Brain microvascular endothelial cell (primary cell): ENCODE results near the gene TNIP2.

Experiments used
- DNase-seq: peaks from one replicate; pipeline ENCODE4 v3.0.0-alpha.2; 2020
- H3K27ac ChIP-seq: fragments of 250-450 bp; sonication (Bioruptor Pico); 2 replicates; pipeline ENCODE4 v1.5.1; 2020; ENCODE audit warnings: mild to moderate bottlenecking, moderate library complexity
- H3K27me3 ChIP-seq: fragments of 250-450 bp; sonication (Bioruptor Pico); replicated peaks from 2 replicates; pipeline ENCODE4 v1.5.1; 2020; ENCODE audit warnings: mild to moderate bottlenecking
- H3K36me3 ChIP-seq: fragments of 250-450 bp; sonication (Bioruptor Pico); replicated peaks from 2 replicates; pipeline ENCODE4 v1.5.1; 2020; ENCODE audit warnings: mild to moderate bottlenecking
- H3K4me3 ChIP-seq: 2 replicates; pipeline ENCODE4 v1.5.1; 2011; ENCODE audit warnings: low read depth, mild to moderate bottlenecking, control low read depth, low read length, moderate library complexity
- in situ Hi-C: cut with HindIII; loops from 2 replicates; pipeline ENCODE4 v1.10.0; 2017; ENCODE audit warnings: low sequenced_read_pairs, low pct_ligation_motif_present
- TF ChIP-seq, protein P1 (sequence below): IDR thresholded peaks from 2 replicates; pipeline ENCODE4 v1.5.1; 2011; ENCODE audit warnings: low read depth, mild to moderate bottlenecking, moderate library complexity, low read length, control low read depth, inconsistent platforms; ENCODE audit errors: missing control alignments

Gene TNIP2

GRCh38 chr4:2722033-2722432, 34.1 kb downstream of the TNIP2 start:
- TF ChIP-seq, protein P1, sequence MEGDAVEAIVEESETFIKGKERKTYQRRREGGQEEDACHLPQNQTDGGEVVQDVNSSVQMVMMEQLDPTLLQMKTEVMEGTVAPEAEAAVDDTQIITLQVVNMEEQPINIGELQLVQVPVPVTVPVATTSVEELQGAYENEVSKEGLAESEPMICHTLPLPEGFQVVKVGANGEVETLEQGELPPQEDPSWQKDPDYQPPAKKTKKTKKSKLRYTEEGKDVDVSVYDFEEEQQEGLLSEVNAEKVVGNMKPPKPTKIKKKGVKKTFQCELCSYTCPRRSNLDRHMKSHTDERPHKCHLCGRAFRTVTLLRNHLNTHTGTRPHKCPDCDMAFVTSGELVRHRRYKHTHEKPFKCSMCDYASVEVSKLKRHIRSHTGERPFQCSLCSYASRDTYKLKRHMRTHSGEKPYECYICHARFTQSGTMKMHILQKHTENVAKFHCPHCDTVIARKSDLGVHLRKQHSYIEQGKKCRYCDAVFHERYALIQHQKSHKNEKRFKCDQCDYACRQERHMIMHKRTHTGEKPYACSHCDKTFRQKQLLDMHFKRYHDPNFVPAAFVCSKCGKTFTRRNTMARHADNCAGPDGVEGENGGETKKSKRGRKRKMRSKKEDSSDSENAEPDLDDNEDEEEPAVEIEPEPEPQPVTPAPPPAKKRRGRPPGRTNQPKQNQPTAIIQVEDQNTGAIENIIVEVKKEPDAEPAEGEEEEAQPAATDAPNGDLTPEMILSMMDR, result no peak
- Histone ChIP-seq H3K27ac (no peak overlapping the region), H3K36me3 (peaks cover 27% of the 10 kb centered on the region), H3K27me3 (no peaks in the 10 kb centered on the region), H3K4me3 (no peak overlapping the region)
- no peak for DNase-seq
- in situ Hi-C loops, result no loop called here

- Histone ChIP-seq H3K36me3 (peaks cover 31% of the 10 kb centered on the region), H3K27me3 (no peaks in the 10 kb centered on the region), H3K27ac (no peak overlapping the region), H3K4me3 (no peak overlapping the region)
- TF ChIP-seq, protein P1, result no peak
- DNase-seq, result no peak
- in situ Hi-C loops, result no loop called here
Measured at GRCh38 chr4:2721586-2721985, 34.5 kb downstream of the TNIP2 start.

- H3K4me3 ChIP-seq, result no peak overlapping the region
Measured at GRCh38 chr4:2716236-2716635, 39.9 kb downstream of the TNIP2 start.

DNA sequence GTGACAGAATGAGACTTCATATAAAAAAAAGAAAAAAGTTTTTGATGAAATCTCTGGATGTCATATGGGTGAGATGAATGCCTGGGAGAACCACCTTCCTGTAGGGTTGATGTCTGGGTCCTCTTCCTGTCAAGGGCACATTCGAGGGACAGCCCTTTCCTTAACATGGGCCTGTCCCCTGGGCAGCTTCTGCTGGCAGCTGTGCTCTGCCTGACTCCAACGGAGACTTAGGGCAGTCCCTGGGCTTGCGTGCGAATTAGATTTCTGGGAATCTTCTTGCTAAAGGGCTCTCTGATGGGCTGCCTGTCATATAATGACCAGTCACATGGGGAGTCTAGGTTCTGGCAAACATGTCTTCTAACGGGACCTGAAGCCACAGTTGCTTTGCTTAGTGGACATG, 40.7 kb downstream of the TNIP2 start:
- no peak overlapping the region for H3K27ac ChIP-seq
- no peaks in the 10 kb centered on the region for H3K27me3 ChIP-seq
- DNase-seq, result no peak
- in situ Hi-C loops, result no loop called here
- TF ChIP-seq, protein P1, result no peak
- peaks cover 22% of the 10 kb centered on the region for H3K36me3 ChIP-seq
- no peak overlapping the region for H3K4me3 ChIP-seq

More at GRCh38 chr4:2716236-2716635, 39.9 kb downstream of the TNIP2 start:
- DNase-seq, result no peak
- Histone ChIP-seq H3K27me3 (no peaks in the 10 kb centered on the region), H3K27ac (no peak overlapping the region), H3K36me3 (peaks cover 25% of the 10 kb centered on the region)
- TF ChIP-seq, protein P1, result no peak
- in situ Hi-C loops, result no loop called here

GRCh38 chr4:2714918-2715317, 41.2 kb downstream of the TNIP2 start:
- DNase-seq, result no peak
- peaks cover 18% of the 10 kb centered on the region for H3K36me3 ChIP-seq
- no peaks in the 10 kb centered on the region for H3K27me3 ChIP-seq
- H3K27ac ChIP-seq, result peak overlapping the region; percentile 94
- H3K4me3 ChIP-seq, result no peak overlapping the region
- in situ Hi-C loops, result no loop called here
- TF ChIP-seq, protein P1, result no peak

DNA sequence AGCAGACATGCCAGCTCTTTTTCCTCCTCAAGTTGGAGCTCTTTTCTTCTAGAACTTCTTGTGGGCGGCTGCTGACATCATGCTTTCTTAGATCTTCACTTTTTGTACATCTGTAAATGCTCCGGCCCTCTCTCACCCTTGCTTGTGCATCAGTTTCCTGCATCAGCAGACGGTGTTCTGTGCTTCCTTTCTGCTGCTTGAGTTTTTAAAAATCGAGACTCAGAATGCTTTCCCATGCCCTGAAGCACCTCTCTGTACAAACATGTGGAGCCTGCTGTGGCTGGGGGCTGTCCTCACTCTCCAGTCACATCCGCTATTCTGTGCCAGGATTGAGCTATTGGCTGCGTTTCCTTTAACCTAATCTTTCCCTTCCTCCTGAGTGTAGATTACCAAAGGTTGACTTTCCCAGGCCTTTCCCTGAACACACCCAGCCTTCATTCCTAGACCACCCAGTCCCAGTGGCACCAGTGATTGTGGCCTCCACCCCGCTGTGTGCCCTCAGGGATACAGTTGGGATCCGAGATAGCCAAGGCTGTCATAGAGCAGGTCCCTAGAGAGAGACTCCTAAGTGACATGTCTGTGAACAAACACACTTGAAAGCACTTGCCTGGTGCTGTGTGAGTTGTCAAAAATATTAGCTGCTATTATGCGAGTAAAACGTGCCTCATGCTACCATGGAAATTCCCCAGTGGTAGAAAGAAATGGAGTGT, 41.9 kb downstream of the TNIP2 start:
- DNase-seq, result peak; percentile 87
- H3K27ac ChIP-seq, result peak overlapping the region; percentile 94
- H3K36me3 ChIP-seq, result peaks cover 18% of the 10 kb centered on the region
- TF ChIP-seq, protein P1, result peak; percentile 11
- no peaks in the 10 kb centered on the region for H3K27me3 ChIP-seq
- in situ Hi-C loops, result no loop called here
- no peak overlapping the region for H3K4me3 ChIP-seq
